BJ (cell line): Measurements from ENCODE around the gene TCF15. TPM values are rescaled to one million over a fixed set of nuclear protein-coding genes. Genes with fewer than 3 reads are reported as not detected.

Experiments used
- CTCF ChIA-PET: fragments of 350-600 bp; formaldehyde crosslinking; extraction: SDS; loops from one replicate; lab custom pipeline; 2021; ENCODE audit warnings: antibody characterized with exemption, inconsistent platforms; lab: Yijun Ruan, JAX
- POLR2A ChIA-PET: fragments of 300-600 bp; sonication (Branson Sonifier 250); formaldehyde crosslinking; extraction: SDS; loops from one replicate; lab custom pipeline; 2021; ENCODE audit warnings: antibody characterized with exemption; lab: Charles Lee
- DNase-seq: peaks from one replicate; pipeline ENCODE4 v3.0.0-alpha.2; 2011; ENCODE audit warnings: low read depth
- H3K27me3 ChIP-seq: 2 replicates; pipeline ENCODE4 v1.6.0; 2011; ENCODE audit warnings: low read length; ENCODE audit not compliant: control insufficient read depth, insufficient read depth
- H3K36me3 ChIP-seq: 2 replicates; pipeline ENCODE4 v1.5.1; 2011; ENCODE audit warnings: low read length; ENCODE audit not compliant: control insufficient read depth, insufficient read depth
- H3K4me3 ChIP-seq: 2 replicates; pipeline ENCODE4 v1.5.1; 2011; ENCODE audit warnings: low read depth, mild to moderate bottlenecking, control low read depth, low read length
- CTCF ChIP-seq: IDR thresholded peaks from 2 replicates; pipeline ENCODE4 v1.5.1; 2011; ENCODE audit warnings: low read depth, mild to moderate bottlenecking, control low read depth, inconsistent platforms, low read length, moderate library complexity; ENCODE audit not compliant: insufficient read depth
- polyA plus RNA-seq: library from polyadenylated mRNA; depleted of rRNA; stranded (reverse); fragments of >200 nt; gene quantifications from 2 replicates; pipeline ENCODE4 v1.2.3, GENCODE V29; 2011

TCF15 gene
- polyA plus RNA-seq, 1 experiment = not detected

GRCh38 chr20:611047-611842 lies 1.1 kb upstream of the TCF15 start:
- TF ChIP-seq CTCF = no peak
- Histone ChIP-seq H3K27me3 (peaks cover 38% of the 10 kb centered on the region), H3K36me3 (no peaks in the 10 kb centered on the region), H3K4me3 (no peak overlapping the region)
- DNase-seq = no peak
- ChIA-PET CTCF (interaction anchor here (1.2 kb wide), 1 partner anchor 33 kb away, joined by 3 read pairs; no protein-coding TSS in a partner anchor), POLR2A (no interaction called here)

- DNase-seq = no peak
- peaks cover 40% of the 10 kb centered on the region for H3K27me3 ChIP-seq
- POLR2A ChIA-PET = no interaction called here
- CTCF ChIA-PET = no interaction called here
- H3K4me3 ChIP-seq = no peak overlapping the region
- no peaks in the 10 kb centered on the region for H3K36me3 ChIP-seq
- no peak for TF ChIP-seq CTCF
These were observed 641 bp downstream of the TCF15 start for GRCh38 chr20:609371-609964.

- peaks cover 40% of the 10 kb centered on the region for H3K27me3 ChIP-seq
- ChIA-PET POLR2A (no interaction called here), CTCF (no interaction called here)
- H3K36me3 ChIP-seq = no peaks in the 10 kb centered on the region
- DNase-seq = no peak
- TF ChIP-seq CTCF = no peak
- H3K4me3 ChIP-seq = no peak overlapping the region
These were observed 1.1 kb downstream of the TCF15 start for GRCh38 chr20:608970-609369.

- CTCF ChIA-PET = interaction anchor here (1.0 kb wide), 1 partner anchor 132 kb away, joined by 3 read pairs; no protein-coding TSS in a partner anchor
- no peak for TF ChIP-seq CTCF
These were observed 2.6 kb downstream of the TCF15 start for GRCh38 chr20:607476-607875.

GRCh38 chr20:605237-605636 lies 4.9 kb downstream of the TCF15 start:
- Histone ChIP-seq H3K4me3 (no peak overlapping the region), H3K36me3 (no peaks in the 10 kb centered on the region), H3K27me3 (peaks cover 14% of the 10 kb centered on the region)
- POLR2A ChIA-PET = no interaction called here
- TF ChIP-seq CTCF = no peak
- CTCF ChIA-PET = interaction anchor here (1.2 kb wide), 1 partner anchor 40 kb away, joined by 3 read pairs; no protein-coding TSS in a partner anchor
- DNase-seq = no peak

More at GRCh38 chr20:607476-607875, 2.6 kb downstream of the TCF15 start:
- DNase-seq = no peak
- H3K4me3 ChIP-seq = no peak overlapping the region
- POLR2A ChIA-PET = no interaction called here
- H3K27me3 ChIP-seq = peaks cover 34% of the 10 kb centered on the region
- H3K36me3 ChIP-seq = no peaks in the 10 kb centered on the region
